GM12878 (cell line): ENCODE results near the gene CAMK2B. TPM values are rescaled to one million over a fixed set of nuclear protein-coding genes. Genes with fewer than 3 reads are reported as not detected.

Source experiments
- ATAC-seq: fragments of 200-7000 bp; cut with Tn5 transposase; 3 replicates; pipeline ENCODE4 v1.9.1; 2020; ENCODE audit warnings: mild to moderate bottlenecking, moderate library complexity
- BruUV-seq: library from RNA; stranded (reverse); fragments of 400-500 nt; replicated peaks from 2 replicates; lab custom pipeline; 2021; lab: Mats Ljungman, UMichigan
- CTCF ChIA-PET: fragments of 300-600 bp; sonication (Branson Sonifier 250); formaldehyde crosslinking; extraction: SDS; loops from one replicate; lab custom pipeline; 2021; ENCODE audit warnings: inconsistent platforms; lab: Yijun Ruan, JAX
- POLR2A ChIA-PET: fragments of 350-600 bp; formaldehyde crosslinking; extraction: SDS; loops from one replicate; lab custom pipeline; 2021; ENCODE audit warnings: inconsistent platforms; lab: Charles Lee
- RAD21 ChIA-PET: fragments of 300-600 bp; sonication (Branson Sonifier 250); formaldehyde crosslinking; loops from one replicate; lab custom pipeline; 2023; ENCODE audit warnings: antibody characterized with exemption; ENCODE audit not compliant: unreplicated experiment; lab: Charles Lee
- SMC1A ChIA-PET: fragments of 300-600 bp; sonication (Branson Sonifier 250); formaldehyde crosslinking; loops from one replicate; lab custom pipeline; 2023; ENCODE audit not compliant: unreplicated experiment, uncharacterized antibody; lab: Charles Lee
- DNase-seq: peaks from one replicate; pipeline ENCODE4 v3.0.0-alpha.2; 2011; ENCODE audit warnings: low read depth, low spot score
- FAIRE-seq: peaks from 3 replicates; lab custom pipeline; 2011; peaks lifted over from hg19 to GRCh38; lab: Jason Lieb, UNC
- H2AFZ ChIP-seq: 2 replicates; pipeline ENCODE4 v1.6.0; 2011; ENCODE audit warnings: low read depth, low read length, control low read depth; ENCODE audit not compliant: control insufficient read depth
- H3K27ac ChIP-seq: 2 replicates; pipeline ENCODE4 v1.5.1; 2011; ENCODE audit warnings: control low read depth; ENCODE audit not compliant: control insufficient read depth, insufficient read depth
- H3K27me3 ChIP-seq, 2 experiments: replicated peaks in 1 of 2; 2 replicates each; pipeline versions ENCODE4 v1.6.0 to v1.6.1; 2011; ENCODE audit warnings: low read length in 1 of 2; ENCODE audit not compliant: control insufficient read depth in 2 of 2, insufficient read depth in 2 of 2
- H3K36me3 ChIP-seq, 2 experiments: 2 replicates each; pipeline ENCODE4 v1.5.1; 2011; ENCODE audit warnings: low read length in 1 of 2; ENCODE audit not compliant: control insufficient read depth in 2 of 2, insufficient read depth in 2 of 2
- H3K4me1 ChIP-seq: 2 replicates; pipeline ENCODE4 v1.6.1; 2011; ENCODE audit warnings: mild to moderate bottlenecking, low read length, moderate library complexity, mixed read lengths; ENCODE audit not compliant: control insufficient read depth, insufficient read depth
- H3K4me2 ChIP-seq: 2 replicates; pipeline ENCODE4 v1.6.0; 2011; ENCODE audit warnings: control low read depth; ENCODE audit not compliant: control insufficient read depth, insufficient read depth
- H3K4me3 ChIP-seq: fragments of 200-600 bp; sonication (generic); 2 replicates; pipeline ENCODE4 v1.5.1; 2016
- H3K79me2 ChIP-seq: 2 replicates; pipeline ENCODE4 v1.6.0; 2011; ENCODE audit warnings: low read length; ENCODE audit not compliant: control insufficient read depth, insufficient read depth
- H3K9ac ChIP-seq: 2 replicates; pipeline ENCODE4 v1.8.0; 2011; ENCODE audit warnings: low read length, control low read depth, mixed read lengths; ENCODE audit not compliant: control insufficient read depth, insufficient read depth
- H3K9me3 ChIP-seq: replicated peaks from 3 replicates; pipeline ENCODE4 v1.5.1; 2011; ENCODE audit warnings: mild to moderate bottlenecking, low read length; ENCODE audit not compliant: control insufficient read depth, insufficient read depth
- H4K20me1 ChIP-seq: 2 replicates; pipeline ENCODE4 v1.6.0; 2011; ENCODE audit not compliant: control insufficient read depth, insufficient read depth
- IRF5 ChIP-seq: fragments of 450-650 bp; IDR thresholded peaks from 2 replicates; pipeline ENCODE4 v1.6.1; 2017; ENCODE audit warnings: borderline replicate concordance
- TCF7 ChIP-seq: IDR thresholded peaks from 2 replicates; pipeline ENCODE4 v1.6.1; 2014; ENCODE audit warnings: antibody characterized with exemption, borderline replicate concordance
- USF1 ChIP-seq: IDR thresholded peaks from 2 replicates; pipeline ENCODE4 v1.6.1; 2011; ENCODE audit warnings: borderline replicate concordance, low read depth, mild to moderate bottlenecking, moderate library complexity, mixed read lengths, low read length; ENCODE audit not compliant: insufficient read depth; ENCODE audit errors: extremely low read length
- ZBTB33 ChIP-seq: fragments of 450-650 bp; IDR thresholded peaks from 2 replicates; pipeline ENCODE4 v1.6.1; 2017; ENCODE audit warnings: mild to moderate bottlenecking
- WGBS: methylation state at CpG from one replicate; pipeline ENCODE4 v1.1.6; 2016; ENCODE audit warnings: low lambda C conversion rate; ENCODE audit not compliant: insufficient replicate concordance, insufficient coverage; ENCODE audit errors: missing lambda C conversion rate; 5-methylcytosine and 5-hydroxymethylcytosine counted together
- in situ Hi-C: fragments of 300-500 bp; cut with MboI; formaldehyde crosslinking; loops from 9 replicates; pipeline ENCODE4 v1.14.3; 2018; ENCODE audit warnings: mixed read lengths
- intact Hi-C: fragments of 100-400 bp; cut with micrococcal nuclease; formaldehyde crosslinking; loops from one replicate; pipeline ENCODE4 v1.14.2; 2022; ENCODE audit not compliant: unreplicated experiment
- polyA plus RNA-seq, 11 experiments: library from polyadenylated mRNA; depleted of rRNA in 4 of 11; unstranded in 6 of 11; stranded (reverse) in 5 of 11; fragments of >200 nt; fragmentation: Nextera tagmentation in 4 of 11; fragmentation: Illumina TruSeq in 1 of 11; extraction: Ambion mirVana in 4 of 11; extraction: Trizol in 1 of 11; gene quantifications; 1 replicate in 1 of 11; 2 replicates in 10 of 11; pipeline versions ENCODE4 v1.2.1 to v1.2.3, GENCODE V29; 2011 to 2016; ENCODE audit warnings: inconsistent platforms in 2 of 11, missing spikeins in 2 of 11, low read depth in 1 of 11
- total RNA-seq, 4 experiments: library from RNA; depleted of rRNA in 3 of 4; stranded (reverse); fragments of >200 nt in 3 of 4; fragmentation: Illumina TruSeq in 1 of 4; extraction: Trizol in 1 of 4; gene quantifications; 2 replicates each; pipeline versions ENCODE4 v1.2.1 to v1.2.3, GENCODE V29; 2013 to 2021
- TF ChIP-seq, protein P1 (sequence below): IDR thresholded peaks from 2 replicates; pipeline ENCODE4 v1.6.1; 2011; ENCODE audit warnings: mild to moderate bottlenecking, low read depth, low read length, moderate library complexity; ENCODE audit not compliant: insufficient replicate concordance
- TF ChIP-seq, protein P2 (sequence below): fragments of 450-650 bp; IDR thresholded peaks from 2 replicates; pipeline ENCODE4 v1.6.1; 2014; ENCODE audit warnings: mild to moderate bottlenecking

The CAMK2B gene
- total and polyA plus RNA-seq, 10 of the 15 experiments (the other 5 are each of a cell fraction or from before 2014, with no cell fraction given): 0.06 to 0.23 (median 0.11) TPM; not detected in 5

- Histone ChIP-seq H3K4me3 (no peak overlapping the region), H4K20me1 (no peaks in the 10 kb centered on the region), H3K4me1 (no peaks in the 10 kb centered on the region), H2AFZ (no peak overlapping the region), H3K9me3 (no peaks in the 10 kb centered on the region), H3K9ac (no peak overlapping the region), H3K27me3 (no peaks in the 10 kb centered on the region; a peak in 1 of 4 replicates), H3K36me3 (no peaks in the 10 kb centered on the region), H3K27ac (no peak overlapping the region), H3K79me2 (no peaks in the 10 kb centered on the region), H3K4me2 (no peak overlapping the region)
- ChIA-PET RAD21 (interaction anchor here (0.9 kb wide), 1 partner anchor 328 kb away, joined by 3 read pairs; no protein-coding TSS in a partner anchor), POLR2A (no interaction called here), SMC1A (no interaction called here), CTCF (interaction anchor here (1.5 to 2.7 kb wide), 2 partner anchors 23 to 328 kb away, joined by 5 to 10 read pairs; no protein-coding TSS in a partner anchor)
- in situ Hi-C loops (no loop called here), intact Hi-C loops (no loop called here)
- DNase-seq (no peak), ATAC-seq (no peak), FAIRE-seq (no peak)
- TF ChIP-seq, protein P1, sequence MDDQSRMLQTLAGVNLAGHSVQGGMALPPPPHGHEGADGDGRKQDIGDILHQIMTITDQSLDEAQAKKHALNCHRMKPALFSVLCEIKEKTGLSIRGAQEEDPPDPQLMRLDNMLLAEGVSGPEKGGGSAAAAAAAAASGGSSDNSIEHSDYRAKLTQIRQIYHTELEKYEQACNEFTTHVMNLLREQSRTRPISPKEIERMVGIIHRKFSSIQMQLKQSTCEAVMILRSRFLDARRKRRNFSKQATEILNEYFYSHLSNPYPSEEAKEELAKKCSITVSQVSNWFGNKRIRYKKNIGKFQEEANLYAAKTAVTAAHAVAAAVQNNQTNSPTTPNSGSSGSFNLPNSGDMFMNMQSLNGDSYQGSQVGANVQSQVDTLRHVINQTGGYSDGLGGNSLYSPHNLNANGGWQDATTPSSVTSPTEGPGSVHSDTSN: no peak
- TF ChIP-seq TCF7 (no peak), USF1 (no peak)
- WGBS: 39% methylated on average over 10 of the region's 10 CpGs
- no TSS peak for BruUV-seq
Measured at GRCh38 chr7:44237696-44238095, 87.7 kb downstream of the CAMK2B start.

GRCh38 chr7:44236333-44236728 is 89.1 kb downstream of the CAMK2B start:
- H3K9me3 ChIP-seq: no peaks in the 10 kb centered on the region
- ATAC-seq: no peak
- H3K4me1 ChIP-seq: no peaks in the 10 kb centered on the region
- 38% methylated on average over 4 of the region's 4 CpGs for WGBS
- H3K9ac ChIP-seq: no peak overlapping the region
- intact Hi-C loops: no loop called here
- ChIA-PET RAD21 (interaction anchor here (0.9 kb wide), 1 partner anchor 202 kb away, joined by 3 read pairs; no protein-coding TSS in a partner anchor), POLR2A (no interaction called here), SMC1A (no interaction called here), CTCF (interaction anchor here (1.0 to 2.7 kb wide), 2 partner anchors 21 to 22 kb away, joined by 4 to 5 read pairs; no protein-coding TSS in a partner anchor)
- H3K36me3 ChIP-seq: no peaks in the 10 kb centered on the region
- no peaks in the 10 kb centered on the region for H3K79me2 ChIP-seq
- no peak overlapping the region for H3K4me3 ChIP-seq
- no TSS peak for BruUV-seq
- in situ Hi-C loops: no loop called here
- no peak overlapping the region for H3K4me2 ChIP-seq
- FAIRE-seq: no peak
- no peak for DNase-seq
- H2AFZ ChIP-seq: no peak overlapping the region
- no peaks in the 10 kb centered on the region; a peak in 1 of 4 replicates for H3K27me3 ChIP-seq
- H3K27ac ChIP-seq: no peak overlapping the region
- H4K20me1 ChIP-seq: no peaks in the 10 kb centered on the region
- TF ChIP-seq ZBTB33 (no peak), IRF5 (no peak)
- TF ChIP-seq, protein P2, sequence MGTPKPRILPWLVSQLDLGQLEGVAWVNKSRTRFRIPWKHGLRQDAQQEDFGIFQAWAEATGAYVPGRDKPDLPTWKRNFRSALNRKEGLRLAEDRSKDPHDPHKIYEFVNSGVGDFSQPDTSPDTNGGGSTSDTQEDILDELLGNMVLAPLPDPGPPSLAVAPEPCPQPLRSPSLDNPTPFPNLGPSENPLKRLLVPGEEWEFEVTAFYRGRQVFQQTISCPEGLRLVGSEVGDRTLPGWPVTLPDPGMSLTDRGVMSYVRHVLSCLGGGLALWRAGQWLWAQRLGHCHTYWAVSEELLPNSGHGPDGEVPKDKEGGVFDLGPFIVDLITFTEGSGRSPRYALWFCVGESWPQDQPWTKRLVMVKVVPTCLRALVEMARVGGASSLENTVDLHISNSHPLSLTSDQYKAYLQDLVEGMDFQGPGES: no peak
